ENCODE results near the gene LOXHD1.

The LOXHD1 gene

GRCh38 chr18:46445522-46446313 lies 211.3 kb downstream of the LOXHD1 start:
- DNase-seq: no peak

GRCh38 chr18:46439037-46439436 lies 218.0 kb downstream of the LOXHD1 start:
- DNase-seq: no peak

- no peak for DNase-seq
Measured at GRCh38 chr18:46437061-46437460, 220.0 kb downstream of the LOXHD1 start.

GRCh38 chr18:46436621-46437020 lies 220.4 kb downstream of the LOXHD1 start:
- no peak for DNase-seq

GRCh38 chr18:46435031-46435430 lies 222.0 kb downstream of the LOXHD1 start:
- DNase-seq: no peak

- DNase-seq: no peak
Measured at GRCh38 chr18:46434629-46435028, 222.4 kb downstream of the LOXHD1 start.

GRCh38 chr18:46433121-46433826 lies 223.7 kb downstream of the LOXHD1 start:
- no peak for DNase-seq

GRCh38 chr18:46431522-46432171 lies 225.4 kb downstream of the LOXHD1 start:
- no peak for DNase-seq

GRCh38 chr18:46429649-46430224 lies 227.3 kb downstream of the LOXHD1 start:
- no peak for DNase-seq

- DNase-seq: no peak
Measured at GRCh38 chr18:46429130-46429529, 227.9 kb downstream of the LOXHD1 start.

- DNase-seq: no peak
Measured at GRCh38 chr18:46428368-46428767, 228.7 kb downstream of the LOXHD1 start.

- no peak for DNase-seq
Measured at GRCh38 chr18:46427216-46427995, 229.6 kb downstream of the LOXHD1 start.

Data from activated T-cell treated with anti-CD3 and anti-CD28 coated beads, Interleukin-2, amount 50 U/mL, for 48 hours (primary cell).